ENCODE data around the gene NEK11. TPM values are rescaled to one million over a fixed set of nuclear protein-coding genes. Genes with fewer than 3 reads are reported as not detected.
A peak's percentile ranks its signal among the peaks of the same experiment; 100 is the strongest.

NEK11 gene
- total and polyA plus RNA-seq, 2 donors (not counting 3 experiments of a cell fraction or from before 2014, with no cell fraction given): 1.7 to 4.3 TPM

DNA sequence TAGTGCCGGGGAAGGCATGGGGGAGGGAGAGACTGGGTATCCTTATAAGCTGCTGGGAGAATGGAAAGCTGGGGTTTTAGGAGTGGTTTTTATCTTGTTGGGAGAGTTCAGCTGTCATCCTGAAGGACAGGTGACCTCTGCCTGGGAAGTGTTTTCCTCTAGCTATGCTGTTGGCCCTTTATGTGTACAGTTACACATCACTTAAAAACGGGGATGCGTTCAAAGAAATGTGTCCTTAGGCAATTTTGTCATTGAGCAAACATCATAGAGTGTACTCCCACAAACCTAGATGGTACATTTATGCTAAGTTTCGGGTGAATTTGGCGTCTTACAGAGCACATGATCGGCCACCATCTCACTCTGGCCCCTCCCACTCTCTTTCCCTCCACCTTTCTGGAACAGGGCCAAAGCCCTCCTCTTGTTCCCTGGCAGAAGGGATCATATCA is 190.6 kb downstream of the NEK11 start:
- no TSS peak for BruUV-seq (replicated peaks)
- H3K79me2 ChIP-seq (ENCODE audit: control insufficient read depth, insufficient read depth, low read length): no peaks in the 10 kb centered on the region
- FAIRE-seq: no peak
- peak overlapping the region; percentile 27 for H3K27ac ChIP-seq (ENCODE audit: insufficient read depth, low read depth, low read length)
- H3K4me1 ChIP-seq (ENCODE audit: control insufficient read depth, extremely low read depth, insufficient read depth, low read length): peaks cover 23% of the 10 kb centered on the region
- peak overlapping the region; percentile 72 for H2AFZ ChIP-seq (ENCODE audit: low read depth, low read length)
- H3K9me3 ChIP-seq (replicated peaks; ENCODE audit: control insufficient read depth, insufficient read depth, low read length): no peaks in the 10 kb centered on the region
- dilution Hi-C loops (cut with MboI; ENCODE audit: extremely low pct_ligation_motif_present, low sequenced_read_pairs): no loop called here
- POLR2A ChIA-PET: no interaction called here
- H4K20me1 ChIP-seq (replicated peaks; ENCODE audit: control insufficient read depth, extremely low read depth, insufficient read depth, low read length): no peaks in the 10 kb centered on the region
- H3K4me2 ChIP-seq (ENCODE audit: insufficient read depth, low read length): peak overlapping the region; percentile 42
- no peak overlapping the region for H3K9ac ChIP-seq (replicated peaks; ENCODE audit: extremely low read depth, insufficient read depth, low read length)
- intact Hi-C loops (cut with micrococcal nuclease): loop anchor here (5.0 kb wide), 1 partner anchor 285 kb away; the partner anchor contains the start of gene MRPL3
- H3K27me3 ChIP-seq (ENCODE audit: control insufficient read depth in 2 of 2, insufficient read depth in 2 of 2, low read length in 2 of 2): no peaks in the 10 kb centered on the region
- CTCF ChIA-PET: interaction anchor here (0.7 kb wide), 1 partner anchor 186 kb away, joined by 3 read pairs; no protein-coding TSS in a partner anchor
- no peak for DNase-seq (ENCODE audit: low read depth, low spot score)
- TF ChIP-seq POLR2A (IDR thresholded peaks at IDR 0.05; ENCODE audit: low read depth, low read length) (no peak), FOS (IDR thresholded peaks at IDR 0.05; ENCODE audit: borderline replicate concordance, insufficient read depth, low read length) (no peak), MYC (IDR thresholded peaks at IDR 0.05; ENCODE audit: low read depth, low read length) (no peak), EZH2 (IDR thresholded peaks at IDR 0.05; ENCODE audit: borderline replicate concordance, low read depth, low read length, severe bottlenecking) (no peak), MAX (IDR thresholded peaks at IDR 0.05; ENCODE audit: insufficient read depth, insufficient read length) (no peak), JUN (IDR thresholded peaks at IDR 0.05; ENCODE audit: borderline replicate concordance, insufficient read depth, insufficient read length, low read depth) (no peak), GATA2 (IDR thresholded peaks at IDR 0.05; ENCODE audit: insufficient read depth, insufficient read length, low read depth, low read length) (no peak), POLR2AphosphoS5 (IDR thresholded peaks at IDR 0.05; ENCODE audit: insufficient read depth, low read depth, low read length) (no peak)
- no peak overlapping the region for H3K4me3 ChIP-seq (replicated peaks in 1 of 3; ENCODE audit: insufficient read depth in 1 of 3, low read depth in 1 of 3, low read length in 3 of 3)
- H3K36me3 ChIP-seq (ENCODE audit: control insufficient read depth in 2 of 2, extremely low read depth in 1 of 2, insufficient read depth in 2 of 2, low read length in 2 of 2): no peaks in the 10 kb centered on the region
- H3K9me1 ChIP-seq (replicated peaks; ENCODE audit: control insufficient read depth, extremely low read depth, insufficient read depth, low read length): no peaks in the 10 kb centered on the region

DNA sequence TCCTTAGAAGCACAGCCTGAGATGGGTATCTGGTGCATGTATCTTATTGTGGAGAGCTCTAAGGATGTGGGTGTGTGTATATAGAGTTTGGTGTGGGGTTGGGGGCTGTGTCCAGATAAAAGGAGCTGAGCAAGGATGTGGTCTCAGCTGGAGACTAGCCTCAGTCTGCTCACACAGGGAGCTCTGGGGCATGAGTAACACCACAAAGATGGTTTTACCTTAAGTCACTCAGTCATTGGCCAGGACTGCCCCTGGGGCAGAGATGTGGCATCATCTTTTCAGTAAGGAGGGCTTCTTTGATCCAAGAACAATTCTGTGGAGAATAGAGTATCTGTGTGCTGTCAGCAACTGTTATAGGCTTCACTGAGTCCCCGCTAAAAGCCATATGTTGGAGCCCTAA is 191.5 kb downstream of the NEK11 start:
- Histone ChIP-seq H3K9me3 (replicated peaks; ENCODE audit: control insufficient read depth, insufficient read depth, low read length) (no peaks in the 10 kb centered on the region), H3K27ac (ENCODE audit: insufficient read depth, low read depth, low read length) (no peak overlapping the region), H3K79me2 (ENCODE audit: control insufficient read depth, insufficient read depth, low read length) (no peaks in the 10 kb centered on the region), H3K9ac (replicated peaks; ENCODE audit: extremely low read depth, insufficient read depth, low read length) (no peak overlapping the region), H4K20me1 (replicated peaks; ENCODE audit: control insufficient read depth, extremely low read depth, insufficient read depth, low read length) (no peaks in the 10 kb centered on the region), H3K9me1 (replicated peaks; ENCODE audit: control insufficient read depth, extremely low read depth, insufficient read depth, low read length) (no peaks in the 10 kb centered on the region), H3K4me2 (ENCODE audit: insufficient read depth, low read length) (no peak overlapping the region), H3K4me1 (ENCODE audit: control insufficient read depth, extremely low read depth, insufficient read depth, low read length) (peaks cover 23% of the 10 kb centered on the region), H3K27me3 (ENCODE audit: control insufficient read depth in 2 of 2, insufficient read depth in 2 of 2, low read length in 2 of 2) (no peaks in the 10 kb centered on the region), H3K36me3 (ENCODE audit: control insufficient read depth in 2 of 2, extremely low read depth in 1 of 2, insufficient read depth in 2 of 2, low read length in 2 of 2) (no peaks in the 10 kb centered on the region), H2AFZ (ENCODE audit: low read depth, low read length) (no peak overlapping the region), H3K4me3 (replicated peaks in 1 of 3; ENCODE audit: insufficient read depth in 1 of 3, low read depth in 1 of 3, low read length in 3 of 3) (no peak overlapping the region)
- CTCF ChIA-PET: no interaction called here
- no peak for DNase-seq (ENCODE audit: low read depth, low spot score)
- intact Hi-C loops (cut with micrococcal nuclease): loop anchor here (5.0 kb wide), 1 partner anchor 284 kb away; the partner anchor contains the start of gene MRPL3
- dilution Hi-C loops (cut with MboI; ENCODE audit: extremely low pct_ligation_motif_present, low sequenced_read_pairs): no loop called here
- TF ChIP-seq MAX (IDR thresholded peaks at IDR 0.05; ENCODE audit: insufficient read depth, insufficient read length) (no peak), POLR2A (IDR thresholded peaks at IDR 0.05; ENCODE audit: low read depth, low read length) (no peak), FOS (IDR thresholded peaks at IDR 0.05; ENCODE audit: borderline replicate concordance, insufficient read depth, low read length) (no peak), MYC (IDR thresholded peaks at IDR 0.05; ENCODE audit: low read depth, low read length) (no peak)
- TF ChIP-seq, protein P1, sequence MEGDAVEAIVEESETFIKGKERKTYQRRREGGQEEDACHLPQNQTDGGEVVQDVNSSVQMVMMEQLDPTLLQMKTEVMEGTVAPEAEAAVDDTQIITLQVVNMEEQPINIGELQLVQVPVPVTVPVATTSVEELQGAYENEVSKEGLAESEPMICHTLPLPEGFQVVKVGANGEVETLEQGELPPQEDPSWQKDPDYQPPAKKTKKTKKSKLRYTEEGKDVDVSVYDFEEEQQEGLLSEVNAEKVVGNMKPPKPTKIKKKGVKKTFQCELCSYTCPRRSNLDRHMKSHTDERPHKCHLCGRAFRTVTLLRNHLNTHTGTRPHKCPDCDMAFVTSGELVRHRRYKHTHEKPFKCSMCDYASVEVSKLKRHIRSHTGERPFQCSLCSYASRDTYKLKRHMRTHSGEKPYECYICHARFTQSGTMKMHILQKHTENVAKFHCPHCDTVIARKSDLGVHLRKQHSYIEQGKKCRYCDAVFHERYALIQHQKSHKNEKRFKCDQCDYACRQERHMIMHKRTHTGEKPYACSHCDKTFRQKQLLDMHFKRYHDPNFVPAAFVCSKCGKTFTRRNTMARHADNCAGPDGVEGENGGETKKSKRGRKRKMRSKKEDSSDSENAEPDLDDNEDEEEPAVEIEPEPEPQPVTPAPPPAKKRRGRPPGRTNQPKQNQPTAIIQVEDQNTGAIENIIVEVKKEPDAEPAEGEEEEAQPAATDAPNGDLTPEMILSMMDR (IDR thresholded peaks at IDR 0.05; ENCODE audit: extremely low read depth in 1 of 2, insufficient read depth in 1 of 2, low read depth in 1 of 2, low read length in 2 of 2): no peak
- POLR2A ChIA-PET: no interaction called here
- BruUV-seq (replicated peaks): no TSS peak
- FAIRE-seq: no peak
